Astrocyte (in vitro differentiated cells and primary cell): ENCODE results near the gene SUPT5H. TPM values are rescaled to one million over a fixed set of nuclear protein-coding genes. Genes with fewer than 3 reads are reported as not detected.

Source experiments
- DNase-seq: peaks from one replicate; pipeline ENCODE4 v3.0.0-alpha.2; 2010; ENCODE audit warnings: low read depth
- FAIRE-seq: peaks from 2 replicates; lab custom pipeline; 2011; peaks lifted over from hg19 to GRCh38; lab: Jason Lieb, UNC
- H2AFZ ChIP-seq: 2 replicates; pipeline ENCODE4 v1.6.0; 2012; ENCODE audit warnings: low read depth, low read length, inconsistent platforms
- H3K27ac ChIP-seq: 2 replicates; pipeline ENCODE4 v1.5.1; 2011; ENCODE audit warnings: low read depth, low read length, inconsistent platforms
- H3K27me3 ChIP-seq: 2 replicates; pipeline ENCODE4 v1.6.0; 2011; ENCODE audit warnings: low read length, inconsistent platforms; ENCODE audit not compliant: insufficient read depth
- H3K36me3 ChIP-seq: 2 replicates; pipeline ENCODE4 v1.5.1; 2011; ENCODE audit warnings: low read length, inconsistent platforms; ENCODE audit not compliant: insufficient read depth
- H3K4me1 ChIP-seq: 2 replicates; pipeline ENCODE4 v1.5.1; 2011; ENCODE audit warnings: low read length, inconsistent platforms; ENCODE audit not compliant: insufficient read depth
- H3K4me2 ChIP-seq: 2 replicates; pipeline ENCODE4 v1.6.0; 2012; ENCODE audit warnings: low read length, inconsistent platforms
- H3K4me3 ChIP-seq: 2 replicates; pipeline ENCODE4 v1.5.1; 2011; ENCODE audit warnings: low read depth, mild to moderate bottlenecking, low read length, inconsistent platforms; ENCODE audit not compliant: insufficient read depth
- H3K79me2 ChIP-seq: 2 replicates; pipeline ENCODE4 v1.6.0; 2012; ENCODE audit warnings: mild to moderate bottlenecking, low read length, inconsistent platforms; ENCODE audit not compliant: insufficient read depth
- H3K9ac ChIP-seq: 2 replicates; pipeline ENCODE4 v1.6.0; 2012; ENCODE audit warnings: mild to moderate bottlenecking, low read length, inconsistent platforms
- H3K9me3 ChIP-seq: 2 replicates; pipeline ENCODE4 v1.5.1; 2012; ENCODE audit warnings: low read depth, mild to moderate bottlenecking, low read length, inconsistent platforms; ENCODE audit not compliant: insufficient read depth
- H4K20me1 ChIP-seq: 2 replicates; pipeline ENCODE4 v1.6.0; 2012; ENCODE audit warnings: low read length, inconsistent platforms; ENCODE audit not compliant: insufficient read depth
- H3K27ac Mint-ChIP-seq: one replicate; pipeline ENCODE4 v1.8.0; 2021; ENCODE audit warnings: mild to moderate bottlenecking, mixed read lengths; ENCODE audit not compliant: unreplicated experiment
- H3K27me3 Mint-ChIP-seq: one replicate; pipeline ENCODE4 v1.8.0; 2021; ENCODE audit warnings: low read depth, mixed read lengths; ENCODE audit not compliant: unreplicated experiment
- H3K36me3 Mint-ChIP-seq: one replicate; pipeline ENCODE4 v1.8.0; 2021; ENCODE audit warnings: low read depth, mixed read lengths; ENCODE audit not compliant: unreplicated experiment
- H3K4me1 Mint-ChIP-seq: one replicate; pipeline ENCODE4 v1.8.0; 2021; ENCODE audit warnings: low read depth, mixed read lengths; ENCODE audit not compliant: unreplicated experiment
- H3K4me3 Mint-ChIP-seq: one replicate; pipeline ENCODE4 v1.8.0; 2021; ENCODE audit warnings: mild to moderate bottlenecking, moderate library complexity, mixed read lengths; ENCODE audit not compliant: unreplicated experiment
- H3K9me3 Mint-ChIP-seq: one replicate; pipeline ENCODE4 v1.8.0; 2021; ENCODE audit warnings: mild to moderate bottlenecking, mixed read lengths; ENCODE audit not compliant: unreplicated experiment
- EZH2 ChIP-seq: IDR thresholded peaks from 2 replicates; pipeline ENCODE4 v1.6.1; 2012; ENCODE audit warnings: mild to moderate bottlenecking, low read length, inconsistent platforms; ENCODE audit not compliant: insufficient read depth
- total RNA-seq: library from RNA; stranded (reverse); gene quantifications from 2 replicates; pipeline ENCODE4 v1.2.1, GENCODE V29; 2021
- TF ChIP-seq, protein P1 (sequence below): IDR thresholded peaks from 2 replicates; pipeline ENCODE4 v1.5.1; 2011; ENCODE audit warnings: low read depth, mild to moderate bottlenecking, inconsistent platforms, low read length, moderate library complexity; ENCODE audit not compliant: insufficient read depth

SUPT5H gene
- total RNA-seq, 1 donor from 2014 or later, result 171 TPM

DNA sequence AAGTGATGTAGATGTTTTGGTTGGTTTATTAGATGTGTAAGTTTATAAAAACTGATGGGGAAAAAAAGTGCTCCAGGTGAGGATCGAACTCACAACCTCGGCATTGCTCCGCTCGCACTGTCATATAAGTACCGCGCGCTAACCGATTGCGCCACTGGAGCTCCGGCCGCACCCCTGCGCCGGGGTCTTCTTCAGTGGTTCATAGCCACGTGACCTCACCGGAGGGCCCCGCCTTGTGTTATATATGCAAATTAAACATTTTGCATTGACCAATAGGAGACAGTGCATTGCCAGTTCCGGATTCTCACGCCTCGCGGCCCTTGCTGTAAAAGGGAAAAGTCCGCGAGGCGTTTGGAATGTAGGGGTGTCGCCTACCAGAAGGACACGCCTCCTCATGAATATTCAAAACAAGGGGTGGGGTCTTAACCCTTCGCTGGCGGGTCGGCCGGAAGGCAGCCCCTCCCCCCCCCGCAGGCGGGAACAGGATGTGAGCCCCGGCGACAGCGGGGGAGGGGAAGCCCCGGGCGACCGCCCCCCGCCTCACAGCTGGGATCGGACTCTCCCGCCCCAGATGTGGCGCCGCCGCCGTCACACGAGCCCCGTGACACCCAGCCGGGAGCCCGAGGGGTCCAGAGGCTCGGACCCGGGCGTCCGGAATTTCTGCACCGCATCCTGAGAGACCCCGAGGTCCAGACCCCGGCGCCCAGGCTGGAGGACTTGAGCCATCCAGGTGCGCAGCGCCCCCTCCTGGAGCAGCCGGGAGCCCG is 33.1 kb upstream of the SUPT5H start, which contains the start of gene PLEKHG2:
TSS of gene PLEKHG2 (plus strand) at position 570 of the 767 bp plus-strand sequence. CDS start 1,418 bp downstream, outside the sequence.
- Histone ChIP-seq H3K27ac (peak within 1 kb of the TSS; percentile 97), H3K4me1 (peaks cover 51% of the 10 kb centered on the region), H3K36me3 (peaks cover 4% of the 10 kb centered on the region), H4K20me1 (peaks cover 52% of the 10 kb centered on the region), H3K79me2 (peaks cover 70% of the 10 kb centered on the region), H3K9ac (peak within 1 kb of the TSS; percentile 97), H3K4me2 (peak within 1 kb of the TSS; percentile 97), H3K27me3 (no peaks in the 10 kb centered on the region), H2AFZ (peak within 1 kb of the TSS; percentile 27), H3K9me3 (no peaks in the 10 kb centered on the region), H3K4me3 (peak within 1 kb of the TSS; percentile 83)
- peaks cover 5% of the 10 kb centered on the region for H3K36me3 Mint-ChIP-seq
- peak within 1 kb of the TSS; percentile 90 for H3K4me3 Mint-ChIP-seq
- H3K27ac Mint-ChIP-seq, result peak within 1 kb of the TSS; percentile 69
- DNase-seq (peak; percentile 98), FAIRE-seq (peak; percentile 81)
- H3K4me1 Mint-ChIP-seq, result peaks cover 32% of the 10 kb centered on the region
- TF ChIP-seq EZH2, result no peak
- TF ChIP-seq, protein P1, sequence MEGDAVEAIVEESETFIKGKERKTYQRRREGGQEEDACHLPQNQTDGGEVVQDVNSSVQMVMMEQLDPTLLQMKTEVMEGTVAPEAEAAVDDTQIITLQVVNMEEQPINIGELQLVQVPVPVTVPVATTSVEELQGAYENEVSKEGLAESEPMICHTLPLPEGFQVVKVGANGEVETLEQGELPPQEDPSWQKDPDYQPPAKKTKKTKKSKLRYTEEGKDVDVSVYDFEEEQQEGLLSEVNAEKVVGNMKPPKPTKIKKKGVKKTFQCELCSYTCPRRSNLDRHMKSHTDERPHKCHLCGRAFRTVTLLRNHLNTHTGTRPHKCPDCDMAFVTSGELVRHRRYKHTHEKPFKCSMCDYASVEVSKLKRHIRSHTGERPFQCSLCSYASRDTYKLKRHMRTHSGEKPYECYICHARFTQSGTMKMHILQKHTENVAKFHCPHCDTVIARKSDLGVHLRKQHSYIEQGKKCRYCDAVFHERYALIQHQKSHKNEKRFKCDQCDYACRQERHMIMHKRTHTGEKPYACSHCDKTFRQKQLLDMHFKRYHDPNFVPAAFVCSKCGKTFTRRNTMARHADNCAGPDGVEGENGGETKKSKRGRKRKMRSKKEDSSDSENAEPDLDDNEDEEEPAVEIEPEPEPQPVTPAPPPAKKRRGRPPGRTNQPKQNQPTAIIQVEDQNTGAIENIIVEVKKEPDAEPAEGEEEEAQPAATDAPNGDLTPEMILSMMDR, result peak; percentile 36
- no peaks in the 10 kb centered on the region for H3K9me3 Mint-ChIP-seq
- H3K27me3 Mint-ChIP-seq, result no peaks in the 10 kb centered on the region

DNA sequence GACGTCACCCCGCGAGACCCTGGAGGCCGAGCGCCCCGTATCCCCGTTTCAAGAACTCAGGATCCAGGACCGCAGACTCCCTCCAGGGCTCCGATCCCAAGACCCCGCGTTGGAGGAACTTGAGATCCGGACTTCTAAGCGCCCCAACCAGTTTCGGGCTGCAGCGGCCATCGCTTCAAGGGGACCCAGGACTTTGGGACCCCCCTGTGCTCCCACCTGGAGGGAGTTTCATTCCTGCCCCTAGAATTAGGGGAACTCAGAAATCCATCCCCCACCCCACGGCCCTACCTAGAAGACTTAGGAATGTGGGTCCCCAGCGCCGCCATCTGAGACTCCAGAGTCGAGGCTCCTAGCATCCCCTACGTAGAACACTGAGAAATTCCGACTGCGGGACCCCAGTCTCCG is 32.5 kb upstream of the SUPT5H start:
- Histone ChIP-seq H3K4me2 (peak overlapping the region; percentile 97), H3K27me3 (no peaks in the 10 kb centered on the region), H3K36me3 (peaks cover 4% of the 10 kb centered on the region), H3K4me1 (peaks cover 49% of the 10 kb centered on the region), H3K4me3 (peak overlapping the region; percentile 83), H3K9ac (peak overlapping the region; percentile 97), H3K79me2 (peaks cover 70% of the 10 kb centered on the region), H2AFZ (peak overlapping the region; percentile 27), H3K27ac (peak overlapping the region; percentile 97), H4K20me1 (peaks cover 52% of the 10 kb centered on the region), H3K9me3 (no peaks in the 10 kb centered on the region)
- no peaks in the 10 kb centered on the region for H3K27me3 Mint-ChIP-seq
- FAIRE-seq (no peak), DNase-seq (no peak)
- H3K36me3 Mint-ChIP-seq, result peaks cover 5% of the 10 kb centered on the region
- H3K4me3 Mint-ChIP-seq, result peak overlapping the region; percentile 90
- H3K27ac Mint-ChIP-seq, result peak overlapping the region; percentile 69
- TF ChIP-seq, protein P1, result no peak
- no peak for TF ChIP-seq EZH2
- no peaks in the 10 kb centered on the region for H3K9me3 Mint-ChIP-seq
- peaks cover 32% of the 10 kb centered on the region for H3K4me1 Mint-ChIP-seq
